Activated CD4-positive, alpha-beta T cell treated with anti-CD3 and anti-CD28 coated beads, Interleukin-2, amount 50 U/mL, for 1 hour (primary cell): ENCODE results near the gene ARID1B.
A peak's percentile ranks its signal among the peaks of the same experiment; 100 is the strongest.

Experiments used
- DNase-seq: peaks from one replicate; pipeline ENCODE4 v3.0.0-alpha.2; 2020

ARID1B gene

DNA sequence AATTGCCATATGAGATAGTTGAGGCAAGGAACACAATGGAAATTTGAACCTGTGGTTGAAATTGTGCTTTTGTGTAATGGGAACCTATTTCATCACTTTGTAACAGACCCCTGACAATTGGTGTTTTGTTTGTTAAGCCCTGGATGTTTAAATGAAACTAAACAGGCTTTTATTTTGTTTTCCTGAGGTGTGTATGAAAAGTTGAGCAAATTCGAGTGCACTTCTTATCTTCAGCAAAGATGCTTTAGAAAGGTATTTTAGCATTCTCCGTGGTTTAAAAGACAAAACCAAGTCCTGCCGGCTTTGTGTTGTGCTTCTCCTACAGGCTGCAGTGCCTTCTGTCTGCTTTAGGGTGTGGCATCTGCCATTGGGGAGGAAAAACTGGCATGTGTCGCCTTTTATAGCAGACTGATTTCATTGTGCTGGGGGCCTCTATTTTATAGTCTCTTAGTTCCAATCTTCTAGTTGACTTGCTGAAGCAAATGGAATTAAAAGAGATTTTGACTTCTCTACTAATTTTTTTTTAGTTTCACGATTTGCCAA, 2.2 kb upstream of the ARID1B start:
- no peak for DNase-seq

DNA sequence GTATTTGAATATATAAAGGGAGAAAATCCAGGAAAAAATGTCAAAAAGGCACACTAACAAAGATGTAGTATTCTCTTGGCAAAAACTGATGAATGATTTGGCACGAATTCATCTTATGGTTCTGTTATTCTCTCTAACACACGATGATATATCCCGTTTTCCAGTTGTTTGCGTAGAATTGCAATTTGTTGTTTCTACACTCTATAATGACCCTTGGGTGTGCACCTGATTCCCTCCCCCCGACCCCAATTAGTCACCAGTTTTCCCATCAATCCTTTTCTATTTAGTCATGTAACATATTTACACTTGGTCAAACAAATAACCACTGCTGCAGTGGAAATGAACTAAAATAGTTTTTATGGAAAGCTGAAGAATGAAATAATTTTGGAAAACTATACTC, 1.5 kb upstream of the ARID1B start:
- DNase-seq, result no peak

DNA sequence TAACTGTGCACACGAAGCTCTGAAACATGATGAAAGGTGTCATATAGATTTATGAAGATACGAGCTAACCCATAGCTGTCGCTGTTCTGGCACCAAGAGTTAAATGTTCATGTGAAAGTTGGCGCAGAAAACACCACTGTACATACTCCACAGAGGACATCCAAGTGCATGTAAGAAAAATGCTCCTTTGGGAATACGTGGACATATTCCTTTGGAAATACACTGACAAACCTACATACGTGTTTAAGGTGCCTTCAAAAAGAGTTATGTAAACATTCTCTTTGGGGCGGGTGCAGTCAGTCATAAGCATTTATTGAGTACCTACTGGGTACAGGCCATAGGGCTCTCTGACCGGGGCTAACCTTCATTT, 723 bp upstream of the ARID1B start:
- DNase-seq, result no peak

DNA sequence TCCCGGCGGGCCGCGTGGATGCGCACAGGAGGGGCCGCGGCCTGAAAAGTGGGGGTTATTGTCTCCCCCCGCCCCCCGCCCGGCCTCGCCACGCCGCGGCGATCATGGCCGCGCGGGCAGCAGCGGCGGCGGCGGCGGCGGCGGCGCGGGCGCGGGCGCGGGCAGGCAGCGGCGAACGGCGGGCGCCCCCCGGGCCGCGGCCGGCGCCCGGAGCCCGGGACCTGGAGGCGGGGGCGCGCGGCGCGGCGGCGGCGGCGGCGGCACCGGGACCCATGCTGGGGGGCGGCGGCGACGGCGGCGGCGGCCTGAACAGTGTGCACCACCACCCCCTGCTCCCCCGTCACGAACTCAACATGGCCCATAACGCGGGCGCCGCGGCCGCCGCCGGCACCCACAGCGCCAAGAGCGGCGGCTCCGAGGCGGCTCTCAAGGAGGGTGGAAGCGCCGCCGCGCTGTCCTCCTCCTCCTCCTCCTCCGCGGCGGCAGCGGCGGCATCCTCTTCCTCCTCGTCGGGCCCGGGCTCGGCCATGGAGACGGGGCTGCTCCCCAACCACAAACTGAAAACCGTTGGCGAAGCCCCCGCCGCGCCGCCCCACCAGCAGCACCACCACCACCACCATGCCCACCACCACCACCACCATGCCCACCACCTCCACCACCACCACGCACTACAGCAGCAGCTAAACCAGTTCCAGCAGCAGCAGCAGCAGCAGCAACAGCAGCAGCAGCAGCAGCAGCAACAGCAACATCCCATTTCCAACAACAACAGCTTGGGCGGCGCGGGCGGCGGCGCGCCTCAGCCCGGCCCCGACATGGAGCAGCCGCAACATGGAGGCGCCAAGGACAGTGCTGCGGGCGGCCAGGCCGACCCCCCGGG, 637 bp downstream of the ARID1B start:
- DNase-seq, result peak; percentile 61

DNA sequence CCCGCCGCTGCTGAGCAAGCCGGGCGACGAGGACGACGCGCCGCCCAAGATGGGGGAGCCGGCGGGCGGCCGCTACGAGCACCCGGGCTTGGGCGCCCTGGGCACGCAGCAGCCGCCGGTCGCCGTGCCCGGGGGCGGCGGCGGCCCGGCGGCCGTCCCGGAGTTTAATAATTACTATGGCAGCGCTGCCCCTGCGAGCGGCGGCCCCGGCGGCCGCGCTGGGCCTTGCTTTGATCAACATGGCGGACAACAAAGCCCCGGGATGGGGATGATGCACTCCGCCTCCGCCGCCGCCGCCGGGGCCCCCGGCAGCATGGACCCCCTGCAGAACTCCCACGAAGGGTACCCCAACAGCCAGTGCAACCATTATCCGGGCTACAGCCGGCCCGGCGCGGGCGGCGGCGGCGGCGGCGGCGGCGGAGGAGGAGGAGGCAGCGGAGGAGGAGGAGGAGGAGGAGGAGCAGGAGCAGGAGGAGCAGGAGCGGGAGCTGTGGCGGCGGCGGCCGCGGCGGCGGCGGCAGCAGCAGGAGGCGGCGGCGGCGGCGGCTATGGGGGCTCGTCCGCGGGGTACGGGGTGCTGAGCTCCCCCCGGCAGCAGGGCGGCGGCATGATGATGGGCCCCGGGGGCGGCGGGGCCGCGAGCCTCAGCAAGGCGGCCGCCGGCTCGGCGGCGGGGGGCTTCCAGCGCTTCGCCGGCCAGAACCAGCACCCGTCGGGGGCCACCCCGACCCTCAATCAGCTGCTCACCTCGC, 1.5 kb downstream of the ARID1B start:
- peak; percentile 41 for DNase-seq

DNA sequence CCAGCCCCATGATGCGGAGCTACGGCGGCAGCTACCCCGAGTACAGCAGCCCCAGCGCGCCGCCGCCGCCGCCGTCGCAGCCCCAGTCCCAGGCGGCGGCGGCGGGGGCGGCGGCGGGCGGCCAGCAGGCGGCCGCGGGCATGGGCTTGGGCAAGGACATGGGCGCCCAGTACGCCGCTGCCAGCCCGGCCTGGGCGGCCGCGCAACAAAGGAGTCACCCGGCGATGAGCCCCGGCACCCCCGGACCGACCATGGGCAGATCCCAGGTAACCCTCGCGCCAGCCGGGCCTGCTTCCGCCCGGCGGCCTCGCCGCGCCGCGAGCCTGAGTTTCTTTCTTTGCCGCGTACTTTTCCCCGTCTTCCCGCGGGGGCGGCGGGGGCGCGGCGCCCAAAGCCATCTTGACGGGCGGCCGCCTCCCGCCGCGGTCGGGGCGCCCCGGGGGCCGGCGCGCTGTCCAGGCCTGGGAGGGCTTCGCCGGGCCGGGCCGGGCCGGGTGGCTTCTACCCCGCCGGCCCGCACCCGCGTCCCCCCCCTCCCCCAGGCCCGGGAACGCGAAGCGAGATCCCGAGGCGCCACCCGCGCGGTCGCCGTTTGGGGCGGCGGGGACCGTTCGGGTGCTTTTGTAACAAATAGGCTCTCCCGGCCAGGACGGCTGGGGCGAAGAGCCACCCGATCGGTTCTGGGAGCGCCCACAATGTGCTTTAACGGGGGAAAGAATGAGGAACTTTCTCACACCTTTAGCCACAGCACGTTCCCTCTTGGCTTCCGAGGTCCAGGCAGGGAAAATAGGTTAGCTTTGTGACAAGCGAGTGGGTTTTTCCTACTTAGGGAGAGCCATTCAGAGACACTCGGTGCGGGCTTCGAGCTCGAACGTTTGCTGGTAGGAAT, 2.3 kb downstream of the ARID1B start:
- peak; percentile 44 for DNase-seq

DNA sequence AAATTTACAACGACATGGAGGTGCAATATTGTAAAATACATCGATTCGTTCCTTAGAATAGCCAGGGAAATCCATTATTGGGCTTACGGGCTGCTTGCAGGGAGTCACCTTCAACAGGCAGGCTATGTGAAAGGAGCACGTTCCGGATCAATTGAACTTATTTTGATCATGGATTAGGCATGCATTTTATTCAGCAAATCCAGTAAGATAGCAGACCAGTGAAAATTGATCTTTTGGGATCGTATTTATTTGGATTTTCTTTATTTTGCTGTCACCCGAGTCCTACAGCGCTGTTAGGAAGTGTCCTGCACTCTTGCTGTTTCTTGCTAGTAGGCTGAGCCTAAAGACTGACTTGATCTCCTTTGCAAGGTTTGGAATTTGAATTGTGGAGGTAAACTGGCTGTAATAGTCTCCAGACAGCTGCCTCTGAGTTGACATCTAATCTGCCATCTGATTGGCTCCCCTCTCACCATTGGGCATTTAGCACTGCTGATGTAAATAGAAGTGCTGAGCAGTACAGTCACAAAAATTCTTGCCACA, 3.0 kb downstream of the ARID1B start:
- peak; percentile 42 for DNase-seq

DNA sequence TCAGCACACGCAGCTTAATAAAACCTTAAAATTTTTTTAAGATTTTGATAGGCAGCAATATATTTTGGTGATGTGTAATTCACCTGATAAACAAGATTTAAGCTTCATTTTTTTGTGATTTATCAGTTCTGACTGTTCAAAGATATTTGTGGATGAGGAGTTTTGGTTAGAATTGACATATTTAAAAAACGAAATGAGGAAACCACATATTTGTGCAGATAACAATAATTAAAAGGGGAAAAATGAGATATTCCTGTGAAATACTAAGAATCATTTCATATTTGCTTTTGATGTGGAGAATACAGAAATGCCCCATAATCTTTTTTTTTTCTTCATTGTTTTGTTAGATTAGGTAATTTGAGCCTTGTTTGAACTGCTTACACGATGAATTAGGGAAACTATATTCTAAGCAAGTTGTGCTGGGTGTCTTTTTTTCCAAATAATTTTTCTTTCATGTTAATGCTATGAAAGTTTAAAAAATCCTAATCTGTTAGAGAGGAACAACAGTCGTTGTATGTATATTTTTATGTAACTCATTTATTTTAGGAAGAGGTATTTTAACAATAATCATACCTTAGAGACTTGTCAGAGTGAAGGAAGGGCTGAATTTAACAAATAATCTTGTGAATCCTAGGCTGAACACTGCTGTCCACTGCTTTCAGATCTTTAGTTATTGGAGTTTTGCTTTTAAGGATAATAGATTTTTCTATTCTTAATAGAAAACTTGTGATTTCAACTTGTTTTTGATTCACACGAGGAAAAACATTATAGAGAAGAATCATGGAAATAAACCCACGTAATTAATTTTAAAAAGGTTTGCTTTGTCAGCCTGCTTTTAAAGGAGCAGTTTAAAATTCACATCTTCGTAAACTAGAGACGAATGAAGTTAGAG, 4.0 kb downstream of the ARID1B start:
- DNase-seq, result no peak

DNA sequence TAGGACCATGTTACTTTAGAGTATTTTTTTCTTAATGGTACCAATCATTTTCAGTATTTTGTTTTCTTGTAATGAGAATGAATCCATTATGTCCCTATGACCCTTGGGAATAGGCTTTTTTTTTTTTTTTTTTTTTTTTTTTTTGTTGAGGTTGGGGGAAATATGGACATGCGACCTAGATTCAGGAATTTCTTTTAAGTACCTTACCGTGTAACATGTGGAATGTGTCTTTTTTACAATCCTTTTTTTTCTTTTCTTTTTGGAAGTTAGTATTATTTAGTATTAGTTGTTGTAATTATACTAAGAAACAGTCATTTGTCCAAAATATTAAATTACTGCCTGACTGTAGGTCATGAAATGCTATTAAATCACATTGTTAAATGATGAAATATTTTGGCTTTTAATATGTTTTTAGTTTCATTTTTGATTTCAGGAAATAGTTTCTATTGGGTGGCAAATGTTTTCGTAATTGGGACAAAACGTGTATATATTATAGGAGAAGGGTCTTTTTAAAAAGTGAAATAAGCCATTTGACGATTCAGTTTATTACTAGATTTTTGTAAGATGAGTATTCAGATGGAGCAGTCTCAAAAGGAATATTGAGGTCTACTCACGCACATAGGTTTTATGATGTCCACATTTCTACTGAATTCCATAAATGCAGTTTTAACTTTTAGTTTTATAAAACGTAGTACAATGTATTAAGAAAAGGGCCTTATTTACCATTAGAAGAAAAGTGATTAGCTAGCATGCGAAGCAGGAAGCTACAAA, 4.9 kb downstream of the ARID1B start:
- DNase-seq, result no peak

DNA sequence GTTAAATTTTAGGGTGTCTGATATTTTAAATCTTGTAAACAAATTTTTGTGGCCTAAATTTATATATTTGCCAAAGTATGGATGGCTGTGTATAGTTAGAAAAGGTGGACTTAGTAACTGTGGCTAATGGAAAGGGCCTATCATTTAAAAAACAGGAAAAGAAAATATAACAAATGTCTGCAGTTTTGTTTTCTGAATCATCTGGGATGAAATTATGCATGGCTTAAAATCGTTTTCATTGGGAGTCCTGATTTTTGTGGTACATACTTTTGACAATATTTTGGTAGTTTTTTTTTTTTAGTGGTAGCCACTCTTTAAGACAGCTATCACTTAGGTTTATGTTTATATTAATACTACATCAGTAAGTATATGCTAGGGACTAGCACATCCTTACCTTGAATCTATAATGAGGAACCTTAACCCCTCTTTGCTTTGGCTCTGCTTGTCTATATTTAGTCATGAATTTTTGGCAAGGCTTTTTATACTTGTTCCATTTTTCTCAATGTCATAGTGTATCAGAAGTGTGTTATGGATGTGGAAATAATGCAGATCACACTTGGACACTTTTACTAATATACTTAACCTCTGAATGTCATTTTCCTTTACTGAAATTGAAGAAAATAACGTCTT, 5.6 kb downstream of the ARID1B start:
- no peak for DNase-seq

DNA sequence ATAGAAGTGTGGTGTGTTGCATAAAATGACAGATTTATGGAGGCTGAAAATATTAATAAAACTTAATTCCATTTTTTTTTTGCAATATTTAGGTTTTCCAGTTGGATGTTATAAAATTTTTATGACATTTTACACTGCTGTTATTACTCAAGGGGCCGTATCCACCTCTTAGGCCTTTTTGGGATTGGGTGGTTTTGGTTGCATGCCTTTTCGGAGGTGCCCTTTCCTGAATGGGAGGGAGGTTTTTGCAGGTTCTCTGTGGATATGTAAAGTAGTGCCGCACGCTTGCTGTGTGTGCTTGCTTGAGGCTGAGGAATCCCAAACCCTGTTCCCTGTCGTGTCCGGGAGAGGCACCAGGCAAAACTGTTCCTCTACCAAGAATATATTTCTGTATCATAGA, 6.8 kb downstream of the ARID1B start:
- DNase-seq, result no peak

DNA sequence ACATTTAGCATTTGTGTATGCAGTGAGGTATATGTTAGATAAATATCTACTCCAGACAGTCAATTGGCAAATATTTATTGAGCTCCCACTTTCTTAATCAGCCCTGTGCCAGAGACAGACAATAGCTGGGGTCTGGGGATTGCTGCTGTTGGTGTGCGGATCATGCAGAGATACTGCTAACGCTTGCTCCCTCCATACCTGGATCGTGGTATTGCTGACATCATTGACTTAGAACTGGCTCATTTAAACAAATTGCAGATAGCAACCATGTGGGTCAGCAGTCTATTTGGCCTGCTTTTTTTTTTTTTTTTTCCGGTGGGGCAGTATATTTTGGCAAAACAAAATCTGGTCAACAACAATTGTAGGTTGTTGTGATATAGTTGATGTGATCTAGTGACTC, 9.5 kb downstream of the ARID1B start:
- DNase-seq, result no peak

DNA sequence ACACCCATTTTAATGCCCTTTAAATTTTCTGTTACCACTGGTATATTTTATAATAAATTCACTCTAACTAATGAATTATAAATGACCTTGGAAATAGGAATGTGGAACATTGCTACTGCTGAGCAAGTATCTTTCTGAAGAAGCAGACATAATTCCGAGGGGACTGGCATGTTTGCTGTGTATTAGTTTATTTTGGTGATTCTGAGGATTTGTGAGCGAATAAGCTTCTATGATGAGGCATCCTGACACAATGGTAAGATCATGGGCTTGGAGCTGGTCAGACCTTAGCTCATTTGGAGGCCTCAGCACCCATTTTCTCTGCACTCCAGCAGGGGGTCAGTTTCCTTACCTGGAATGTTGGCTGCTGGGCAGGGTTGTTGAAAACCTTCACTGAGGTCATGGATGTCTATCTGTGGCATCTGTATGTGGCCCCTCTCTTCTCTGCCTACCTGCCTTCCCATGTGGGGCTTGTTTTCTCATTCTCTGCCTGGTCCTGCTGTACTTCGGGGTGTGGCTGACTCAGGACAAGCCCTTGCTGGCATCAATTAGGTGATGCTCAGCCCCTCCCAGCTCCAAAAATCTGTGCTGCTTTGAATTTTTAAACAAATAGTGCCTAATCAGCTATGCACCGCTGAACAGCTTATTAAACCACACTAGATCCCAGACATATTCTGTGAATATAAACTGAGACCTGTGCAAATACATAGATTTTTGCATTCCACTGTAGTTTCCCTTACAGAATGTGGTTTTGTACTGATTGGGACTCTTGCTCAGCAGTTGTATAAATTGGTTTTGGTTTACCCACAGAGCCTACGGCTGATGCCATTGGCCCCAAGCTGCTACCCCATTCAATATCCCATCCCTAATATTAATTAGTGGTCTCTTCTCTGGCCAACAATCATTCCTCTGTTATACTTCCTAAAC, 10.7 kb downstream of the ARID1B start:
- DNase-seq, result no peak

DNA sequence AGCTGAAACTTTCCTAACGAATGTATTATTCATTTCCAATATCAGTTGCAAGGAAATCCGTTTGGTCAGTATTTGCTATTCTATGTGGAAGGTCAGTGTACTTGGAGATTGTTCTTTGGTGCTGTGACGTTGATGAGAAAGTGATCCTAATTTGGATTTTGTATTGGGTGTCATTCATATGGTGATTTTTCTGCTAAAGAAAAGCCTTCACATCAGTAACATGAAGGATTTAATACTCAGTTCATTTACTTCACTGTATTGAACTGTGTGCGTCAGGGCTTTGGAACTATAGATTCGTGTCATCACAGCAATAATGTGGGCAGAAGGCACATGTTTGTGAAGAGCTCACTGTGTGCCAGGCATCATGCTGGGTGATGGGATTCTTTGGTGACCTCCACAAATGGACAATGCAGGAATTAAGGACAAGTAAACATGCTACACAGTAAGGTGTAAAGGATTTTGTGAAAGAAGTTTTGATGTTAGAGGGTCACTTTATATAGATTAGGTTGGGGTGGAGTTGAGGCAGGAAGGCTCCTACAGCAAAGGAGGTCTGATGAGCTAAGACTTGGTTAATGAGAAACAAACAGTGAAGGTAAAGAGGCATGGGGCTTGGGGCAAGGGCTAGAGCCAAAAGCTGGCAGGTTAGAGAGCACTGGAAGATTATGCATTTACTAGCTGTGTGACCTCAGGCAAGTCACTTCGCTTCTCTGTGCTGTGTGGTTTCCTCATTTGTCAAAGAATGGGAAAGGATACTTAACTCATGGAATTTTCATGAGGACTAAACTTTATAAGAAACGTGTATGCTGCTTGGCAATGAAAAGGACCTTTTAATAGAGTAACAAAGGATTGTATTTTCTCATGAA, 12.1 kb downstream of the ARID1B start:
- DNase-seq, result no peak

DNA sequence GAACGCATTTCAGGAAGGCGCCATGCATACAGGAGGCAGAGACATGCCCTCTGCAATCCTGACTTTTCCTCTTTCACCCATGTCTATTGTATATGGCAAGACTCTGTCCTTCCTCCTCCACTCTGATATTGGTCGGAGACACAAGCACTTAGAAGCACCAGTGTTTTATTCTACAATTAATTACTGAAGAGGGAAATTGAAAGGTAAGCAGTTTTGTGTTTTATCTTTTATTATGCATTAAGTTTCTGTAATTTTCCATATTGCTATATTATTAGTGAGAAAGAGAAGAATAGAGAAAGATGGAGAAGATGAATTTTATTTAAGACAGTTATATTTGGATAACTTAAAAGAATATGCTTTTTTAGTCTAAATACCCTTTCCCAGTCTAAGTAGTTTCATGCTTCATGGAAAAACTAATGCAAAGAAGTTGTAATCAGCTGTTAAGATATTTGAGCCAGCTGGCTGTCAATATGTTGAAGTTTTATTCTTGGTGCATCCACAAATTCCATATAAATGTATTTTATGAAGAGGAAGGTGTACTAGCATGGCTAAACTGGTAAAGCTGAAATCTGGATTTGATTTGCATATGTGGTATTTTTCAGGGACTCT, 13.6 kb downstream of the ARID1B start:
- no peak for DNase-seq

DNA sequence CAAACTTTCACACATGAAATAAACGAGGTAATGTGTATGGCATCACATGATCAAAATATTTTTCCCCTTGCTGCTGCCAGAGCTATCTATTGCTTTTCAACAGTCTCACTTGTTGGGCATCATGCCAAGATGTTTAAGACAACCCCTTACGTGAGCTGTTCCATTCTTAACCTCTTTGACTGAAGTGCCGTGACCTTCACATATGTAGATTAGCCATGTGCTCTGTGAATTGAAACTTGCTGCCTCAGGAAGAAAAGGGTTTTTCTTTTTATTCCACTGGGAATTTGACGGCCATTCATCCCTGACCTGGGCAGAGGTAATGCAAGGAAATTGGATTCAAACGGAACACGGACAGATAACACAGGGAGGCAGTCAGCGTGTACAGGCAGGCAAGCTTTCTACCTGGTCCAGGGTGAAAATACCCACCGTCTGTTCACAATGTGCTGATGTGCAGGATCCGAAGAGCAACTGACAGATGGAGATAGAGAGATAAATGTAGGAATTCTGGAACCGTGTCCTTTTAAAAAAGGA, 14.2 kb downstream of the ARID1B start:
- DNase-seq, result no peak

DNA sequence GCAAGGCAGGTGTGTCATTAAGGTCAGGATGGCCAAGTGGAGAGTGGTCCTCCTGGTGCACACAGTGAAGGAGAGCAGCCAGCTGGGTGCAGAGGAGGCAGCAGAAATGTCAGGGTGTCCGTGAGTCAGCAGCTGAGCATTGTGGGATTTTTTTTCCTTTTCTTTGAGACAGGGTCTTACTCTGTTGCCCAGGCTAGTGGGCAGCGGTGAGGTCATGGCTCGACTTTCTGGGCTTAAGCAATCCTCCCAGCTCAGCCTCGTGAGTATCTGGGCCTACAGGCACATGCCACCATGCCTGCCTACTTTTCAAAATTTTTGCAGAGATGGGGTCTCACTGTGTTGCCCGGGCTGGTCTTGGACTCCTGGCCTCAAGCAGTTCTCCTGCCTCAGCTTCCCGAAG, 16.0 kb downstream of the ARID1B start:
- DNase-seq, result no peak
